ENCODE measurements around the gene AURKAIP1.

AURKAIP1 gene

DNA sequence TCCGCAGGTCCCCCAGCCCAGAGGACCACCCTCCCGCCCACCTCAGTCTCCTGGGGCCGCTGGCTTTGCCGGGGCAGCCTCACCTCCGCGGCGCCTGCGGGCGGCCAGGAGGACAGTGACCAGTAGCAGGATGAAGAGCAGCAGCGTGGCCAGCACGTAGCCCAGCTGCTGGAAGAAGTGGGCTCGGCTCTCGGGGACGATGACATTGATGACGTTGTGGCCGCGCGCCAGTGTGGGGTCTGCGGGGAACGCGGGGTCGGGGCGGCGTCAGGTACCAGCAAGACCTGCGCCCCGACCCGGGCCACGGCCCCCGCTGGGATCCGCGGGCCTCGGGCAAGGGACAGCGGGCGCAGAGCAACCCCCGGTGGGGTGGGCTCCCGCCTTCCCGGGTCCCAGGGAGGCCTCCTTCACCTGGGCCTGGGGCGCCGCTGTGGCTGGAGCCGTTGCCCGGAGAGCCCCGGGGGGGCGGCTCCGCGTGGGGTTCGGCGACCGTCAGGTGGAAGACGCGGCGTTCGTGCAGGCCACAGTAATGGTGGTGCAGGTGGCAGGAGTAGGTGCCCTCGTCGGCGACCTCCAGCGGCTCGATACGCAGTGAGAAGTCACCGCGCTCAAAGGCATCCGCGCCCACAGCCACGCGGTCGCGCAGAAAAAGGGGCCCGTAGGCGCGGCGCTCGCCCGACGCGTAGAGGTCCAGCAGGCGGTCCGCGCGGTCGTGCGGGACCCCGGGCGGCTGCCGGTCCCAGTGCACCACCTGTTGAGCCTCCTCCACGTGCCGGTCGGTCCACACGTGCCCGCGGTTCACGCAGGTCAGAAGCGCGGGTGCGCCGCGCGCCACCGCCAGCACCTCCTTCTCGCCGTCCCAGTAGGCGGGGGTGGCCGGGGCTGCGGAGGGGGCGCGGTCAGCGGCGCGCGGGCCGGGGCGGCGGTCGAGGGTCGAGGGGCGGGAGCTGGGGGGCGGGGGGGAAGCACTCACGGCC lies 20.4 kb downstream of the AURKAIP1 start:
- DNase-seq (ENCODE audit: low spot score) = no peak
- no peak for TF ChIP-seq CTCF (IDR thresholded peaks at IDR 0.05; ENCODE audit: borderline replicate concordance, control extremely low read depth, extremely low read depth, insufficient read depth, missing control alignments)
- in situ Hi-C loops (cut with MboI; ENCODE audit: low sequenced_read_pairs, unreplicated experiment) = no loop called here

- no peak for TF ChIP-seq CTCF (IDR thresholded peaks at IDR 0.05; ENCODE audit: borderline replicate concordance, control extremely low read depth, extremely low read depth, insufficient read depth, missing control alignments)
- in situ Hi-C loops (cut with MboI; ENCODE audit: low sequenced_read_pairs, unreplicated experiment) = no loop called here
- no peak for DNase-seq (ENCODE audit: low spot score)
Measured at GRCh38 chr1:1353389-1354151, 21.4 kb downstream of the AURKAIP1 start.

DNA sequence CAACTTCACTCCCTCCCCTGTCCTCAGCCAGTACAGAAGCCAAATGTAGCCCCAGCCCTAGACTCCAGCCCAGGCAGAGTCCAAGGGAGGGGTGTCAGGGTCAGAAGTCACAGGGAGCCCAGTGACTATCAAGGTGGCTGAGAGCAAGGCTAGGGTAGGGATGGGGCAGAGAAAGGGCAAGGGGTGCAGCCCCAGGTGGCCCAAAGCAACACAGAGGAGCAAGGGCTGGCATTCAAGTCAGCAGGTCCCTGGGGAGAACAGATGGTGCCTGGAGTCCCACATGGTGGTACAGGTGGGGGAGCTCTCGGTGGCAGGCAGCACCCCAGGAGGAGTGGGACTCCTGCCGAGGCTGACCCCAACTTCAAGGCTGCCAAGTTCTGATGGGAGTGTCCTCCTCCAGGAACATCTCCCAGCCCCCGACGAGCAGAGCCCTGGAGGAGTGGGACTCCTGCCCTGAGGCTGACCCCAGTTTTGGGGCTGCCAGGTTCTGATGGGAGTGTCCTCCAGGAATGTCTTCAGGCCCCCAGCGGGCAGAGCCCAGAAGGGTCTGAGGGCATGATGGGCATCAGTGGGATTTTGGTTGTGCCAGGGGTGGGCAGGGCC lies 22.1 kb downstream of the AURKAIP1 start:
- in situ Hi-C loops (cut with MboI; ENCODE audit: low sequenced_read_pairs, unreplicated experiment) = no loop called here
- DNase-seq (ENCODE audit: low spot score) = no peak
- no peak for TF ChIP-seq CTCF (IDR thresholded peaks at IDR 0.05; ENCODE audit: borderline replicate concordance, control extremely low read depth, extremely low read depth, insufficient read depth, missing control alignments)

GRCh38 chr1:1351511-1352427 lies 23.2 kb downstream of the AURKAIP1 start:
- no peak for DNase-seq (ENCODE audit: low spot score)
- TF ChIP-seq CTCF (IDR thresholded peaks at IDR 0.05; ENCODE audit: borderline replicate concordance, control extremely low read depth, extremely low read depth, insufficient read depth, missing control alignments) = no peak
- in situ Hi-C loops (cut with MboI; ENCODE audit: low sequenced_read_pairs, unreplicated experiment) = no loop called here

DNA sequence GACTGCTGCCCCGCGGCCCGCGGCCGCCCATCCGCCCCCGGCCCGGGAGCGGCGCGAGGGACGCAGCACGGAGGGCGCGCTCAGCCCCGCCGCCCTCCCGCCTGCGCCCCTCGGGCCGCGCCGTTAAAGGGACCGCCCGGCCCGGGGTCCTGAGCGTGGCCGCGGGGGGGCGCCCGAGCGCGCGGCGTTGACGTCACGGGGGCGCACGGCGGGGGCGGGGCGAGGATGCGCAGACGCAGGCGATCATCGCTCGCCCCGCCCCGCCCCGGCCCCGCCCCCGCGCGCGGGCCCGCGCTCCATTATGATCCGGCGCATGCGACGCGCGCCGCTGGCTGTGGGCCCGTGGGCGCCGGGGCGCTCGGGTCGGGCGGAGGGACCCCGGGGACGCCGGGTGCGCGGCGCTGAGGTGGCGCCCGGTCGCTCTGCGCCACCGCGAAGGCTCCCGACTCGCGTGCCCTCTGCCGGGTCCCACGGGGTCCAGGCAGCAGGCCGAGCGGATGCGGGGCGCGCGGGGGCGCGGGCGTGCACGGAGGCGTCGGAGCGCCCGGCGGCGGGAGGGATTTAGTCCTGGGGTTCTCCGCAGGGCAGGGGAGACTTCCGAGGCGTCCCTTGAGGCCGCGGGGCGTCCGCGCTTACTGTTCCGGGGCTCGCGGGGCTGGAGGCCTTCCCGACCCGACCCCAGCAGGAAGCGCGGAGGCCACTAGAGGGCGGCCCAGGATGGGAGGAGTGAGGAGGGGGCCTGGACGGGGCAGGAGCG lies 25.6 kb downstream of the AURKAIP1 start, which contains the start of gene DVL1:
DVL1 (minus strand) TSS at position 163 of the 757 bp plus-strand sequence. CDS start 353 bp downstream, outside the sequence.
- peak; percentile 95 for DNase-seq (ENCODE audit: low spot score)
- in situ Hi-C loops (cut with MboI; ENCODE audit: low sequenced_read_pairs, unreplicated experiment) = no loop called here
- TF ChIP-seq CTCF (IDR thresholded peaks at IDR 0.05; ENCODE audit: borderline replicate concordance, control extremely low read depth, extremely low read depth, insufficient read depth, missing control alignments) = peak; percentile 70
